ENCODE results near the gene FYB1.

DNA sequence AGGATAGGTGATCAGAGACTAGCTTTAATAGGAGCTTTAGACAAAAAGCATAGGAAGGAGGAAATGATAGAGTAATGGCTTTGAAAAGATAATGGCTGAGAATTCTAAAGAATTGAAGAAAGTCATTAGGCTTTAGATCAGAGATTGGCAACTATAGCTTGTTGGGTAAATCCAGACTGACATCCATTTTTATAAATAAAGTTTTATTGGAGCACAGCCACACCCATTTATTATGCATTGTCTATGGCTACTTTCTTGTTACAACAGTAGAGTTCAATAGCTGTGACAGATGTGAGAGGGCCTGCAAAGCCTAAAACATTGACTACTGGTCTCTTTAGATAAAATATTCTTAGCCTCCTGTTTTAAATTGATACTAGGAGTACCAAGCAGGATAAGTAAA is 40.7 kb upstream of the FYB1 start:
- no peak for TF ChIP-seq EZH2 (IDR thresholded peaks at IDR 0.05)
- TF ChIP-seq POLR2AphosphoS5 (IDR thresholded peaks at IDR 0.05; ENCODE audit: borderline replicate concordance, low read depth, low read length) = no peak
